GM23248 (cell line): ENCODE results near the gene RANGRF.

Source experiments
- EZH2 ChIP-seq: fragments of 200-600 bp; sonication (generic); IDR thresholded peaks from 2 replicates; pipeline ENCODE4 v1.6.1; 2018; ENCODE audit warnings: antibody characterized with exemption, mild to moderate bottlenecking; ENCODE audit not compliant: insufficient read depth, poor library complexity, severe bottlenecking
- EZH2phosphoT487 ChIP-seq: fragments of 200-600 bp; sonication (generic); IDR thresholded peaks from 2 replicates; pipeline ENCODE4 v1.6.1; 2018; ENCODE audit warnings: antibody characterized with exemption, moderate library complexity, mild to moderate bottlenecking, low read depth; ENCODE audit not compliant: insufficient read depth

GRCh38 chr17:8324132-8324531 is 35.7 kb downstream of the RANGRF start:
- no peak for TF ChIP-seq EZH2
- no peak for TF ChIP-seq EZH2phosphoT487
